Measurements from ENCODE around the gene ITPRID1. TPM values are rescaled to one million over a fixed set of nuclear protein-coding genes. Genes with fewer than 3 reads are reported as not detected.
A peak's percentile ranks its signal among the peaks of the same experiment; 100 is the strongest.

The ITPRID1 gene
- total and polyA plus RNA-seq, 7 experiments from 2014 or later, result not detected

DNA sequence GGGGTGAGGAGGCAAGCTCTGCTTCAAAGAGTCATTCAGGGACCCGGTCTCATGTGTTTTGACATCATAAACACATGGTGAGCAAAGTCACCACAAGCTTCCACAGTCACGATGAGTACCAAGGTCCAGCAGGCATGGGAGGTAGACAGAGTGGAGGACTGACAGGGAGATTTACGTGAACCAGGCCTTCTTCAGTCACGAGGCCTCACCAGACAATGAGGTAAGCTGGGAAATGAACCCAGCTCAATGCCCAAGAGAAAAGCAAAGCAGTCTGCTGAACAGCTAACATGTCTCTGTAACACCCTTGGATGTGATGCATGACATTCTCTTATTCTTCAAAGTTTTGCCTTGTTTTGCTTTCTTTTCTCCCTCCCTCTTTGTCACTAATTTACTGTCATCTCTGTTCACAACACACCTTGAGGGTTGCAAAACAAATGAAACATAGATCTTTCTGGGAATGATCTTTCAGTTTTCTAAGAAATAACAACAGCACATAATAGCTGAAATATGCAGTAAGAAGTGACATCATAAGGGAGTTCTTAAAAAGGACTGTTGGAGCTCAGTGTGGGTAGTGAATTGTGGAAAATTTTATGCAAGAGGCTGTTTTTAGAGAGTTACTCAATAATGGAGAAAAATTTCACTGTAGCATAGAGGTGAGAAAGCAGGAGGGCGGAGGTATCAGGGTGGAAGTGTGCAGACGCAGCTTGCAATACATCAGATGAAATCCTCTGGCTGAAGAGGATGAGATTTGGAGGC lies 182.1 kb downstream of the ITPRID1 start:
- Mint-ChIP-seq H3K36me3 (no peaks in the 10 kb centered on the region), H3K4me3 (no peak overlapping the region), H3K27me3 (peaks cover 0 to 7% (median 0%) of the 10 kb centered on the region in 5 donors), H3K9me3 (peaks cover 0 to 11% (median 1%) of the 10 kb centered on the region in 11 donors), H3K27ac (no peak overlapping the region), H3K4me1 (no peaks in the 10 kb centered on the region)
- H3K9me3 ChIP-seq (ENCODE audit: control insufficient read depth in 2 of 3, low read length in 3 of 3), result no peaks in the 10 kb centered on the region
- no peak overlapping the region for H3K27ac ChIP-seq (ENCODE audit: low read depth, low read length)
- no peaks in the 10 kb centered on the region for H3K27me3 ChIP-seq (ENCODE audit: control insufficient read depth in 2 of 2, insufficient read depth in 2 of 2, low read length in 2 of 2)
- no peaks in the 10 kb centered on the region for H3K4me1 ChIP-seq (ENCODE audit: control insufficient read depth in 2 of 2, insufficient read depth in 2 of 2, low read length in 2 of 2)
- no peaks in the 10 kb centered on the region for H3K36me3 ChIP-seq (ENCODE audit: control insufficient read depth in 2 of 3, insufficient read depth in 3 of 3, low read length in 3 of 3)
- ATAC-seq (peak; percentile 20), DNase-seq (no peak)
- CTCF ChIA-PET, result no interaction called here
- POLR2A ChIA-PET, result no interaction called here
- intact Hi-C loops (cut with micrococcal nuclease), result no loop called here
- H3K4me3 ChIP-seq (ENCODE audit: low read length), result no peak overlapping the region

DNA sequence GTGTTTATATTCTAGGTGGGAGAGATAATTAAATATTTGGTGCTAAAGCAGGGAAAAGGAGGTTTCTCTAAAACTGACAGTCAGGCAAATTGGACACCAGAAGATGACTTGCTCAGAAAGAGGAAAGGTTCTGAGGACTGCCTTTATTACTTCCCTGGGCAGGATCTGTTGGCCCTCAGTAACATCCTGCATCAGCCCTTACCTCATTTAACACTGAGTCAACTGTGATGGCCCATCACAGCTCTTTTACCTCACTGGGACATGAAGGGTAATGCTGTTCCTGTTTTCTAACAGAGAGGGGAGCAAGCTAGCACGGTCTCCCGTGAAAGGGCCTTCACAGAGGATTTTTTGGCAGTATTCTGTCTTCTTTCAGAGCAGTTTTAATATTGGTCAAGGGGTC lies 185.2 kb downstream of the ITPRID1 start:
- no peak overlapping the region for H3K27ac Mint-ChIP-seq
- ATAC-seq, result peak; percentile 76

DNA sequence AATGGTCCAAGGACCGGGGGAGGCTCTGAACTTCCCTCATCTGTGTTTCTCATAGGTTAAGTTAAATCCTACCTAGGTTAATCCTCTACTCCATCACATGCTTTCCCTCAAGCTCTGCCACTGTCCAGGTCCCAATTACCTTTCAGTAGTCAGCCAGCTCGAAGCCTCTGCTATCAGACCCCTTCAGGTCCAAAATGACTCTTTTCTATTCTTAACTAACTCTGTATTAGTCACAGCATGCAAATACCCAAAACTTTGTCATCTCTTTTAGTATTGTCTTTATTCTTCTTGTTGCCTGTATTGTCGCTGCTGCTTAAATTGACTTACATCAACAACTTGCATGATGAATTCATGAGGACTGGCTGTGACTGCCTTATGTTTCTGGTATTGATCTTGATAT lies 188.5 kb downstream of the ITPRID1 start:
- Mint-ChIP-seq H3K27me3 (no peaks in the 10 kb centered on the region), H3K27ac (no peak overlapping the region), H3K4me1 (peaks cover 0 to 2% (median 0%) of the 10 kb centered on the region in 7 donors), H3K9me3 (peaks cover 0 to 7% (median 1%) of the 10 kb centered on the region in 11 donors), H3K4me3 (no peak overlapping the region), H3K36me3 (no peaks in the 10 kb centered on the region)
- Histone ChIP-seq H3K27me3 (ENCODE audit: control insufficient read depth in 2 of 2, insufficient read depth in 2 of 2, low read length in 2 of 2) (no peaks in the 10 kb centered on the region), H3K36me3 (ENCODE audit: control insufficient read depth in 2 of 3, insufficient read depth in 3 of 3, low read length in 3 of 3) (no peaks in the 10 kb centered on the region), H3K9me3 (ENCODE audit: control insufficient read depth in 2 of 3, low read length in 3 of 3) (no peaks in the 10 kb centered on the region), H3K27ac (ENCODE audit: low read depth, low read length) (no peak overlapping the region), H3K4me3 (ENCODE audit: low read length) (no peak overlapping the region), H3K4me1 (ENCODE audit: control insufficient read depth in 2 of 2, insufficient read depth in 2 of 2, low read length in 2 of 2) (no peaks in the 10 kb centered on the region)
- no peak for ATAC-seq
- ChIA-PET CTCF (no interaction called here), POLR2A (no interaction called here)
- DNase-seq, result no peak
- intact Hi-C loops (cut with micrococcal nuclease), result no loop called here

More for the DNA sequence above, 185.2 kb downstream of the ITPRID1 start:
- no peak for DNase-seq
- Histone ChIP-seq H3K27me3 (ENCODE audit: control insufficient read depth in 2 of 2, insufficient read depth in 2 of 2, low read length in 2 of 2) (no peaks in the 10 kb centered on the region), H3K27ac (ENCODE audit: low read depth, low read length) (no peak overlapping the region), H3K36me3 (ENCODE audit: control insufficient read depth in 2 of 3, insufficient read depth in 3 of 3, low read length in 3 of 3) (no peaks in the 10 kb centered on the region), H3K4me3 (ENCODE audit: low read length) (no peak overlapping the region), H3K9me3 (ENCODE audit: control insufficient read depth in 2 of 3, low read length in 3 of 3) (no peaks in the 10 kb centered on the region), H3K4me1 (ENCODE audit: control insufficient read depth in 2 of 2, insufficient read depth in 2 of 2, low read length in 2 of 2) (no peaks in the 10 kb centered on the region)
- peaks cover 0 to 11% (median 1%) of the 10 kb centered on the region in 11 donors for H3K9me3 Mint-ChIP-seq
- H3K4me1 Mint-ChIP-seq, result peaks cover 0 to 2% (median 0%) of the 10 kb centered on the region in 7 donors
- no peaks in the 10 kb centered on the region for H3K36me3 Mint-ChIP-seq
- no peak overlapping the region for H3K4me3 Mint-ChIP-seq
- H3K27me3 Mint-ChIP-seq, result peaks cover 0 to 7% (median 0%) of the 10 kb centered on the region in 5 donors
- intact Hi-C loops (cut with micrococcal nuclease), result no loop called here
- ChIA-PET POLR2A (no interaction called here), CTCF (no interaction called here)

DNA sequence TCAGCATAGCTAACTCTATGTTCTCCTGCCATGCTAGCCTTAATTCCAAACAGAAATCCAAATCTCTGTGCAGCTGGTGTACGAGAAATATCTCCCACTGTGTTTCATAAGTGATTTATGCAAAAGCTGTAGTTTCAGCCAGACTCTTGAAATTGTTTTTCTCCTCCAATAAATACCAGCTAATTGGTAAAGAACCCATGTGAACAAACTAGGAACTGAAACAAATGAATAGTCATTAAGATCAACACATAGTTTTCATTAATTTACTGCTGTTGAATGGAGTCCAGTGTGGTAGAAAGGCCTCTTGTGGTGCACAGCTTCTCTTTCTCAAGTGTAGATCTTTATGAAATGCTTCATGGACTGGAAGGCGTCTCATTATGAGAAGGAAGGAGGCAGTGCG lies 191.5 kb downstream of the ITPRID1 start:
- Mint-ChIP-seq H3K4me3 (no peak overlapping the region), H3K9me3 (peaks cover 0 to 7% (median 0%) of the 10 kb centered on the region in 11 donors), H3K36me3 (no peaks in the 10 kb centered on the region), H3K27ac (no peak overlapping the region), H3K27me3 (peaks cover 0 to 4% (median 0%) of the 10 kb centered on the region in 5 donors), H3K4me1 (peaks cover 0 to 2% (median 0%) of the 10 kb centered on the region in 7 donors)
- H3K27me3 ChIP-seq (ENCODE audit: control insufficient read depth in 2 of 2, insufficient read depth in 2 of 2, low read length in 2 of 2), result no peaks in the 10 kb centered on the region
- no peak for DNase-seq
- H3K4me3 ChIP-seq (ENCODE audit: low read length), result no peak overlapping the region
- no peak for ATAC-seq
- POLR2A ChIA-PET, result no interaction called here
- H3K4me1 ChIP-seq (ENCODE audit: control insufficient read depth in 2 of 2, insufficient read depth in 2 of 2, low read length in 2 of 2), result no peaks in the 10 kb centered on the region
- H3K9me3 ChIP-seq (ENCODE audit: control insufficient read depth in 2 of 3, low read length in 3 of 3), result no peaks in the 10 kb centered on the region
- no peak overlapping the region for H3K27ac ChIP-seq (ENCODE audit: low read depth, low read length)
- CTCF ChIA-PET, result no interaction called here
- no peaks in the 10 kb centered on the region for H3K36me3 ChIP-seq (ENCODE audit: control insufficient read depth in 2 of 3, insufficient read depth in 3 of 3, low read length in 3 of 3)
- intact Hi-C loops (cut with micrococcal nuclease), result no loop called here

DNA sequence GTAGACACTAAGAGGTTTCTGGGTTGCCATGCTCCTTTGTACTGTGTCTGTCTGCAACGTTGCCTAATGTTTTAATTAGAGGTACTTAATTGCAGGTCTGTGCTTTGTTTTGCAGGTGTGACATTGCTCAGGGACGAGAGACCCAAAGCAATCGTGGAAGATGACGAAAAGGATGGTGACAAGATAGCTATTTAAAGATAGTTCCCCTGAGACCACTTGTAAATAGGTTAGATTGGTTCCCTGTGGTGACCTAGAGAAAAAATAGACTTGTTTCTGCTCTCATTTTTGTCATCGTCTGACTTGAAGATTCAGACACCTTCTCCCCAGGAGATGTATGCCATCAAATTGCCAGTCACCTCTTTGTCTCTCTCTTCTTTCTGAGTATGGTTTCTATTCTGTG lies 193.2 kb downstream of the ITPRID1 start:
- no peak overlapping the region for H3K27ac Mint-ChIP-seq
- H3K27me3 Mint-ChIP-seq, result peaks cover 0 to 4% (median 0%) of the 10 kb centered on the region in 5 donors
- H3K27ac ChIP-seq (ENCODE audit: low read depth, low read length), result no peak overlapping the region
- H3K36me3 Mint-ChIP-seq, result no peaks in the 10 kb centered on the region
- DNase-seq (no peak), ATAC-seq (no peak)
- H3K4me3 ChIP-seq (ENCODE audit: low read length), result no peak overlapping the region
- H3K36me3 ChIP-seq (ENCODE audit: control insufficient read depth in 2 of 3, insufficient read depth in 3 of 3, low read length in 3 of 3), result no peaks in the 10 kb centered on the region
- H3K9me3 ChIP-seq (ENCODE audit: control insufficient read depth in 2 of 3, low read length in 3 of 3), result no peaks in the 10 kb centered on the region
- intact Hi-C loops (cut with micrococcal nuclease), result no loop called here
- no peaks in the 10 kb centered on the region for H3K4me1 ChIP-seq (ENCODE audit: control insufficient read depth in 2 of 2, insufficient read depth in 2 of 2, low read length in 2 of 2)
- no peaks in the 10 kb centered on the region for H3K27me3 ChIP-seq (ENCODE audit: control insufficient read depth in 2 of 2, insufficient read depth in 2 of 2, low read length in 2 of 2)
- H3K4me3 Mint-ChIP-seq, result no peak overlapping the region
- ChIA-PET POLR2A (no interaction called here), CTCF (no interaction called here)
- peaks cover 0 to 2% (median 0%) of the 10 kb centered on the region in 7 donors for H3K4me1 Mint-ChIP-seq
- peaks cover 0 to 9% (median 2%) of the 10 kb centered on the region in 11 donors for H3K9me3 Mint-ChIP-seq

Other genes starting within 250 kb of the ITPRID1 start
- not detected for gene NEUROD6, start 173.4 kb upstream of the ITPRID1 start, total RNA-seq
- gene NEUROD6, start 173.4 kb upstream of the ITPRID1 start, polyA plus RNA-seq, result not detected
- 1 to 10 TPM in 1 of 5 experiments, not detected in 4; 1.4 TPM for gene PPP1R17, start 173.1 kb downstream of the ITPRID1 start, total RNA-seq
- gene PPP1R17, start 173.1 kb downstream of the ITPRID1 start, polyA plus RNA-seq, result not detected

All from naive thymus-derived CD4-positive, alpha-beta T cell (primary cell).